CD14-positive monocyte (primary cell): Measurements from ENCODE around the gene MDFIC2. TPM values are rescaled to one million over a fixed set of nuclear protein-coding genes. Genes with fewer than 3 reads are reported as not detected.

Source experiments
- DNase-seq, 3 donors: peaks; one replicate each; pipeline ENCODE4 v3.0.0-alpha.2; 2011 to 2022
- H2AFZ ChIP-seq: 2 replicates; pipeline ENCODE4 v1.6.0; 2012; ENCODE audit warnings: mild to moderate bottlenecking, low read depth, low read length, inconsistent platforms; ENCODE audit not compliant: insufficient read depth, poor library complexity, severe bottlenecking
- H3K27ac ChIP-seq, 2 donors: 1 replicate in 1 of 2; 2 replicates in 1 of 2; pipeline ENCODE4 v1.5.1; 2012 to 2013; ENCODE audit warnings: low read length in 2 of 2, control low read depth in 1 of 2, inconsistent platforms in 1 of 2, low read depth in 1 of 2, mild to moderate bottlenecking in 1 of 2
- H3K27me3 ChIP-seq, 2 donors: one replicate each; pipeline versions ENCODE4 v1.6.0 to v1.6.1; 2011 to 2013; ENCODE audit warnings: low read length in 2 of 2; ENCODE audit not compliant: control insufficient read depth in 2 of 2, insufficient read depth in 2 of 2
- H3K36me3 ChIP-seq, 2 donors: replicated peaks in 1 of 2; 1 replicate in 1 of 2; 2 replicates in 1 of 2; pipeline versions ENCODE4 v1.5.1 to v1.6.1; 2012 to 2013; ENCODE audit warnings: low read length in 2 of 2, control low read depth in 1 of 2, inconsistent platforms in 1 of 2, mild to moderate bottlenecking in 1 of 2; ENCODE audit not compliant: insufficient read depth in 2 of 2, control insufficient read depth in 1 of 2
- H3K4me1 ChIP-seq, 2 donors: 1 replicate in 1 of 2; 2 replicates in 1 of 2; pipeline versions ENCODE4 v1.5.1 to v1.6.1; 2012 to 2013; ENCODE audit warnings: low read length in 2 of 2, control low read depth in 1 of 2, inconsistent platforms in 1 of 2, mild to moderate bottlenecking in 1 of 2, moderate library complexity in 1 of 2; ENCODE audit not compliant: insufficient read depth in 2 of 2, control insufficient read depth in 1 of 2
- H3K4me2 ChIP-seq: replicated peaks from 2 replicates; pipeline ENCODE3; 2012; ENCODE audit warnings: low read length, moderate library complexity, mild to moderate bottlenecking; ENCODE audit not compliant: poor library complexity, severe bottlenecking; ENCODE audit errors: extremely low read depth
- H3K4me3 ChIP-seq, 3 experiments: fragments of 200-600 bp in 1 of 3; sonication (generic) in 1 of 3; replicated peaks in 1 of 3; 1 replicate in 2 of 3; 2 replicates in 1 of 3; pipeline ENCODE4 v1.5.1; 2011 to 2013; ENCODE audit warnings: low read length in 3 of 3, mild to moderate bottlenecking in 3 of 3, control low read depth in 2 of 3, low read depth in 2 of 3, inconsistent platforms in 1 of 3, moderate library complexity in 1 of 3
- H3K79me2 ChIP-seq: 2 replicates; pipeline ENCODE4 v1.6.0; 2012; ENCODE audit warnings: mild to moderate bottlenecking, control low read depth, inconsistent platforms, low read length, moderate library complexity; ENCODE audit not compliant: insufficient read depth
- H3K9ac ChIP-seq: 2 replicates; pipeline ENCODE4 v1.6.0; 2017; ENCODE audit warnings: low read length, mild to moderate bottlenecking; ENCODE audit not compliant: insufficient read depth, poor library complexity, severe bottlenecking
- H3K9me3 ChIP-seq, 2 donors: replicated peaks in 1 of 2; 1 replicate in 1 of 2; 2 replicates in 1 of 2; pipeline versions ENCODE4 v1.5.1 to v1.6.1; 2012 to 2013; ENCODE audit warnings: low read length in 2 of 2, control low read depth in 1 of 2; ENCODE audit not compliant: control insufficient read depth in 1 of 2, insufficient read depth in 1 of 2
- H4K20me1 ChIP-seq: 2 replicates; pipeline ENCODE4 v1.6.0; 2012; ENCODE audit warnings: mild to moderate bottlenecking, low read length, control low read depth, moderate library complexity; ENCODE audit not compliant: insufficient read depth
- H3K27ac Mint-ChIP-seq, 7 donors: one replicate each; pipeline ENCODE4 v1.8.0; 2020; ENCODE audit warnings: mild to moderate bottlenecking in 7 of 7, mixed read lengths in 7 of 7, moderate library complexity in 6 of 7, inconsistent platforms in 2 of 7
- H3K27me3 Mint-ChIP-seq, 3 donors: one replicate each; pipeline ENCODE4 v1.8.0; 2021 to 2022; ENCODE audit warnings: low read depth in 3 of 3, mild to moderate bottlenecking in 3 of 3, mixed read lengths in 3 of 3, moderate library complexity in 3 of 3, inconsistent platforms in 1 of 3
- H3K36me3 Mint-ChIP-seq, 2 donors: one replicate each; pipeline ENCODE4 v1.8.0; 2020; ENCODE audit warnings: mixed read lengths in 2 of 2, inconsistent platforms in 1 of 2, mild to moderate bottlenecking in 1 of 2
- H3K4me1 Mint-ChIP-seq: one replicate; pipeline ENCODE4 v1.8.0; 2020; ENCODE audit warnings: mild to moderate bottlenecking, mixed read lengths
- H3K4me3 Mint-ChIP-seq, 2 donors: one replicate each; pipeline ENCODE4 v1.8.0; 2020; ENCODE audit warnings: mild to moderate bottlenecking in 2 of 2, mixed read lengths in 2 of 2, moderate library complexity in 1 of 2
- H3K9me3 Mint-ChIP-seq, 7 donors: one replicate each; pipeline ENCODE4 v1.8.0; 2020 to 2022; ENCODE audit warnings: mixed read lengths in 7 of 7, mild to moderate bottlenecking in 6 of 7, moderate library complexity in 6 of 7, inconsistent platforms in 2 of 7
- CTCF ChIP-seq: fragments of 200-600 bp; IDR thresholded peaks from one replicate; pipeline ENCODE4 v1.8.0; 2022; ENCODE audit warnings: antibody characterized with exemption, mild to moderate bottlenecking
- WGBS: methylation state at CpG from one replicate; pipeline ENCODE4 v1.1.5; 2013; ENCODE audit warnings: missing lambda C conversion rate; ENCODE audit not compliant: insufficient coverage; 5-methylcytosine and 5-hydroxymethylcytosine counted together
- intact Hi-C, 2 donors: fragments of 100-400 bp; cut with micrococcal nuclease; formaldehyde crosslinking; loops; one replicate each; pipeline versions ENCODE4 v1.15.0 to v1.15.1; 2023
- polyA minus RNA-seq: library from RNA; depleted of rRNA, polyadenylated mRNA; stranded (reverse); fragments of >200 nt; gene quantifications from 2 replicates; pipeline ENCODE4 v1.2.3, GENCODE V29; 2012
- polyA plus RNA-seq, 3 donors: library from polyadenylated mRNA; depleted of rRNA in 1 of 3; unstranded in 2 of 3; stranded (reverse) in 1 of 3; fragments of 300-500 nt in 2 of 3; fragments of >200 nt in 1 of 3; fragmentation: Illumina TruSeq in 2 of 3; gene quantifications; 1 replicate in 2 of 3; 2 replicates in 1 of 3; pipeline ENCODE4 v1.2.3, GENCODE V29; 2012 to 2021
- total RNA-seq, 12 experiments: library from RNA in 1 of 12; stranded (reverse) in 1 of 12; fragments of 120-200 nt in 1 of 12; gene quantifications; one replicate each; pipeline ENCODE4 v1.2.4 and lab custom pipeline; 2013 to 2026; ENCODE audit warnings: mixed read lengths in 6 of 12, inconsistent platforms in 1 of 12

MDFIC2 gene
- not detected for total RNA-seq (2013)
- polyA plus RNA-seq (not detected), polyA minus RNA-seq (not detected in 2 replicates), total RNA-seq (lab: John Stamatoyannopoulos, UW) (0 to 1.1 (median 0) reads per million in 11 experiments)

GRCh38 chr3:70312336-70312735 lies at the start of gene MDFIC2:
TSS of gene MDFIC2 (minus strand) at chr3:70312638. CDS start at chr3:70311973, 665 bp downstream.
- no peak within 1 kb of the TSS for H3K27ac ChIP-seq
- H3K27me3 ChIP-seq: no peaks in the 10 kb centered on the region
- Mint-ChIP-seq H3K9me3 (peaks cover 0 to 2% (median 0%) of the 10 kb centered on the region in 7 donors), H3K4me1 (no peaks in the 10 kb centered on the region), H3K27ac (no peak within 1 kb of the TSS), H3K27me3 (peaks cover 0 to 4% (median 1%) of the 10 kb centered on the region in 3 donors), H3K36me3 (no peaks in the 10 kb centered on the region), H3K4me3 (no peak within 1 kb of the TSS)
- no peaks in the 10 kb centered on the region for H3K9me3 ChIP-seq
- no peaks in the 10 kb centered on the region for H4K20me1 ChIP-seq
- H3K4me3 ChIP-seq: no peak within 1 kb of the TSS
- H3K79me2 ChIP-seq: no peaks in the 10 kb centered on the region
- no peak for DNase-seq
- TF ChIP-seq CTCF: no peak
- no peak within 1 kb of the TSS for H3K9ac ChIP-seq
- no peak within 1 kb of the TSS for H2AFZ ChIP-seq
- H3K4me1 ChIP-seq: no peaks in the 10 kb centered on the region
- no peak within 1 kb of the TSS for H3K4me2 ChIP-seq
- 88% methylated on average over 3 of the region's 7 CpGs for WGBS
- intact Hi-C loops: no loop called here
- H3K36me3 ChIP-seq: no peaks in the 10 kb centered on the region

- 75% methylated on average over 2 of the region's 9 CpGs for WGBS
- Histone ChIP-seq H3K9ac (no peak overlapping the region), H3K9me3 (no peaks in the 10 kb centered on the region), H3K79me2 (no peaks in the 10 kb centered on the region), H4K20me1 (no peaks in the 10 kb centered on the region), H3K4me2 (no peak overlapping the region), H3K27me3 (no peaks in the 10 kb centered on the region), H3K4me3 (no peak overlapping the region), H3K36me3 (no peaks in the 10 kb centered on the region), H2AFZ (no peak overlapping the region), H3K27ac (no peak overlapping the region), H3K4me1 (no peaks in the 10 kb centered on the region)
- no peak for TF ChIP-seq CTCF
- H3K4me3 Mint-ChIP-seq: no peak overlapping the region
- no peaks in the 10 kb centered on the region for H3K36me3 Mint-ChIP-seq
- peaks cover 0 to 4% (median 0%) of the 10 kb centered on the region in 7 donors for H3K9me3 Mint-ChIP-seq
- intact Hi-C loops: no loop called here
- H3K27me3 Mint-ChIP-seq: peaks cover 0 to 6% (median 3%) of the 10 kb centered on the region in 3 donors
- no peaks in the 10 kb centered on the region for H3K4me1 Mint-ChIP-seq
- no peak overlapping the region for H3K27ac Mint-ChIP-seq
- DNase-seq: peak in 1 of 3 donors; percentile 8
Measured at GRCh38 chr3:70360979-70361760, 48.7 kb upstream of the MDFIC2 start.
